HG02642 (cell line): ENCODE data around the gene BRD9.
"Not testable (repeated sequence)": the region's sequence is repeated elsewhere in the genome, so short reads cannot be mapped to it uniquely, and the experiment has no call there.

ENCODE experiments used
- ATAC-seq: cut with Tn5 transposase; IDR thresholded peaks from one replicate; pipeline ENCODE4 v1.9.1; 2021; ENCODE audit warnings: mild to moderate bottlenecking; ENCODE audit not compliant: unreplicated experiment, poor library complexity

The BRD9 gene

DNA sequence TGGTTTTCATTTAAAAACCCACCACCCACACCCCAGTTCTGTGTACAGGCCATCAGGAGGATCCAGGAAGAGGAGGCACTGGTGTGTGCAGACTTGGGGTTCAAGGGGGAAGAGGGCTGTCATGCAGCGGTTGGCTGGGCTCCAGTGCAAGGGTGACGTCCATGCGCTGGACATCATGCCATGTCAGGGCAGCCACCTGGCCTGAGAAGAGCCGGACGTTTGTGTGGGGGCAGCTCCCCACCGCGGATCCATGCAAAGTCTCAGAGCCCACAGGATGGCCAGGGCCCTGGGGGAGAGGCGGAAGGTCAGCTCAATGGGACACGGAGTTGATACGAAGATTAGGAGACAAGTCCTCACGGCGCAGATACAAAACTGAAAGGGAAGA is 11.1 kb downstream of the BRD9 start:
- ATAC-seq, result no peak

DNA sequence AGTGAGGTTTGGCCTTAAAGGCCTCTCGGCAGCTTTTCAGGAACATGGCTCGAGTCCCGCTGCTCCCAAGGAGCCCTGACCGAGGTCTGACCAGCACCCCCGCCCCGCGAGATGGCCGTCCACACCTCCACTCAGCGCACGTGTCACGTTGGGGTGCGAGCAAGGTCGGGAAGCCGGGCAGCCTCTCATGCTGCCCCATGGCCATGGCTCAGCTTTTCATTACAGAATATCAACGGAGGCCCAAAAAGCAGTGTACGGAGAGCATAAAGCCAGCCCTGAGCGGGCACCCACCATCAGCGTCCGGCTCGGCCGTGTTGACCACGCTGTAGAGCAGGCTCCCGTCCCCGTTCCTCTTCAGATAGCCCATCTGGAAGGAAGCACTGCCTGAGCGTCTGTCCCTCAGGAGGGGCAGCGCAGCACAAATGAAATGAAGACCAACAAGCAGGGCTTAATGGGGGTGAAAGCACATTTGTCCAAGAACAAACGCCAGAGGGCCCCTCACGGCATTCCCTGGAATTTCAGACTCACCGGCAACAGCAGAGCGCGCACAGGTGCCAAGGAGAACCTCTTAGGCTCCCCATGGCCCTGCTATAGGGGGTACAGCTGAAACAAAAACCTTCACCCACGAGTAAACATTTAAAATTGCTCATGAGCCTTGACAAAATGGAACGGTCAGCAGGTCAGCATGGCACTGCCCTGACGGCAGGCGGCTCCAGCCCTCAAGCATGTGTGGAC is 11.6 kb downstream of the BRD9 start:
- no peak for ATAC-seq

DNA sequence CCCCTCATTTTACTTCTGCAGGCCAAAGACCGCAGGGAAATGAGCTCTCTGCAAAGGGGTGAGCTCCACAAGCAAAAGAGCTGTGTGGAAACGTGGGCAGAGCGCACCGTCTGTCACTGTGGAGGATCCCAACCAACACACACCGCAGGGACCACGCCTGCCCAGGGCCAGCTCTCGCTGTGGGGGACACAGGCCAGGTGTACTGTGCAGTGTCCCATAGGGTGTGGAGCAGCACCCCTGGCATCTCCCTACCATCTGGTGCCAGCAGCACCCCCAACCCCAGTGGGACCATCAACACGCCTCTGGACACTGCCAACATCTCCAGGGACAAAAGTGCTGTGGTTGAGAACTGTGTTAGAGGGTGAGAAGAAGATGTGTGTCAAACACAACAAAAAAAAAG is 13.9 kb downstream of the BRD9 start:
- ATAC-seq, result not testable (repeated sequence)

DNA sequence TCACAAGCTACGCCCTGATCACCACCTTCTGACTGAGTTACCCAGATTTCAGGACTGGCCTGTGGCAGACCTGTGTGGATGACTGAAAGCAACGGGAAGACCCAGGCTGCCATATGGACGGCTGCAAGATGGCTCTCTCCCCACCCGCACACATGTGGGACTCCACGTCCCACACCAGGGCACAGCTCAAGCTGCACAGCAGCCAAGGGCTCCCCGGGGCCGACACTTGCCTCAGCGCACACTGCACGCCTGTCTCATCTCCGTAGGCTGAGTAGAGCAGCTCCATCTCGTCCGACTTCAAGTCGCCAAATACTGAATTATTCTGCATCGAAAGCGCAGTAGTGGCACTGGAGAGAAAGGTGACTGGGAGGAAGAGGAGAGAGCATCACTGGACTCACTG is 14.5 kb downstream of the BRD9 start:
- ATAC-seq, result no peak

- ATAC-seq, result no peak
These were observed 15.9 kb downstream of the BRD9 start for GRCh38 chr5:876398-877365.

DNA sequence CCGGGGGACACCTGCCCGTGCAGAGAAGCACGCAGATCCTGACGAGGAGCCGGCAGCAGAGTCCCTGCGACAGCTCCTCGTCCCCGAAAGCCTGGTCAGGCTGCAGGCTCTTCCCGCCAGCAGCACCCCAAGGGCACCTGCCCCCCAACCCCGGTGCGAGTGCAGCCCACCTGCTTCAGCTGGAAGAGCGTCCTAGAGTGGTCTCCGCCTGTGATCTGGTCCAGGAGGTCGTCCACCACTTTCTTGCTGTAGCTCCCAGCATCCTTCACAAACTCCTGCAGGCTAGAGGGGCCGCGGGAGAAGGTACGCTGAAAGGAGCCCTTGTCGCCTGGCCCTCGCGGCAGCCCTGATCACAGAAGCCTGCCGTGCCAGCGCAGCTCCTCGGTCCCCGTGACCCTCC is 16.7 kb downstream of the BRD9 start:
- no peak for ATAC-seq

DNA sequence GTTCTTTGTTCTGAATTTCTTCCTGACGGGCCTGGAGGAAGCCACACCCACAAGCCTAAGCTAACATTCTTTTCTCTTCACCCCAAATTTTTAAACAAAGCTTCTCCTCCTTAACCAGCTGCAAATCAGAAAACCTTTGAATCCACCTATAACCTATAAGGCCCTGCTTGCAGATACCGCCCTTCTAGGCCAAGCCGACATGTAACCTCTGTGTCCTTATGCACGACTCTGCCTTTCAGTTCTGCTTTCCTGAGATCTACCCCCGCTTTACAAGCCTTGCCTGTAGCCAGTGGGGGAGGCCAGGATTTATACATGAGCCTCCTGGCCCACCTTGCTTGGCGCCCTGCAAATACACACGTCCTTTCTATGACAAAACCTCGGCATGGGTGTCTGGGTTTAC is 19.3 kb downstream of the BRD9 start:
- ATAC-seq, result no peak

GRCh38 chr5:872301-872700 is 20.3 kb downstream of the BRD9 start:
- ATAC-seq, result no peak

DNA sequence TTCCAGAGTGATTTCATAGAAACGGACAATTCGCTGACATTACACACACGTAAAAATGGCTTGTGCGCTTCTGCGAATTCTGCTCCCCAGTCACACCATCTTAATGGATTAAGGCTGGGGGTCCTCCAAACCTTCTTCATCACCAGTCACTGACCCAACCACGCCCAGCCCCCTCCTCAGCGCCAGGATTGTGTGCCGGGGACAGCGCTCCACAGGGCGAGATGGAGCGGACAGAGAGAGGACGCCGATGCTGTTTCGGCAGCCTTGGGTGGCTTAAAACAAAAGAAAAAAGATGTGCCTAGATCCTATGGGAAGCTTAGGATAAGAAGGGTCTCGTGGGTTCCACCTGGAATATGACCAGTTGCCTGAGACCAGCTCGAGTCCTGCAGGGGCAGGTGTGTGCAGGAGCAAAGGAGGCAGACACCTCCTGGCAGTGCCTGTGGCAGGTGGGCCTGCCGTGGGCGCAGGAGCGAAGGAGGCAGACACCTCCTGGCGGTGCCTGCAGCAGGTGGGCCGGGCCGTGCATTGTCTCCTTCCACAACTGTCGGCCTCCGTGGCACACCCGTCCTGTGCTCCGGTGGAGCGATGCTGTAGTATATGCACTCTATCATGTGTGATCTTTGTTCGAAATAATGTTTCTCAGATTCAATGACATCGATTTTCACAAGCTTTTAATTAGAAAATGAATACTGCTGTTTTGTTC is 20.9 kb downstream of the BRD9 start:
- ATAC-seq, result no peak

DNA sequence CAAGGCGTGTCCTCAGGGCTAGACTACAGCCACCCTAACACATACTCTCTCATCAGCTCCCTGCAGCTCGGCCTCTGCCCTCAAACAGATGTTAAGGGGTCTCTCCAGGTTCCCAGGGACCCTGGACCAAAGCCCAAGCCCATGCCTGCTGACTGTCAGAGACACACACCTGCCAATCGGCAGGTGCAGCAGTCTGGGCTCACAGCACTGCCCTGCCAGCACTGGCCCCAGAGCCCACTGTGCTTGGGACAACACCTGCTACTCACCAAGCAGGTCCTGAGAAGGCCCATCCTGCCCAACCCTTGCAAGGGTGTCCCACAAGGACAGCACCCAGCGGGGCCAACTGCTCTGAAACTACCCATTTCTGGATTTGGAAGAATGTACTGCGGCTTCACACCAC is 21.6 kb downstream of the BRD9 start:
- ATAC-seq, result no peak

- no peak for ATAC-seq
These were observed 24.0 kb downstream of the BRD9 start for GRCh38 chr5:868428-869135.

DNA sequence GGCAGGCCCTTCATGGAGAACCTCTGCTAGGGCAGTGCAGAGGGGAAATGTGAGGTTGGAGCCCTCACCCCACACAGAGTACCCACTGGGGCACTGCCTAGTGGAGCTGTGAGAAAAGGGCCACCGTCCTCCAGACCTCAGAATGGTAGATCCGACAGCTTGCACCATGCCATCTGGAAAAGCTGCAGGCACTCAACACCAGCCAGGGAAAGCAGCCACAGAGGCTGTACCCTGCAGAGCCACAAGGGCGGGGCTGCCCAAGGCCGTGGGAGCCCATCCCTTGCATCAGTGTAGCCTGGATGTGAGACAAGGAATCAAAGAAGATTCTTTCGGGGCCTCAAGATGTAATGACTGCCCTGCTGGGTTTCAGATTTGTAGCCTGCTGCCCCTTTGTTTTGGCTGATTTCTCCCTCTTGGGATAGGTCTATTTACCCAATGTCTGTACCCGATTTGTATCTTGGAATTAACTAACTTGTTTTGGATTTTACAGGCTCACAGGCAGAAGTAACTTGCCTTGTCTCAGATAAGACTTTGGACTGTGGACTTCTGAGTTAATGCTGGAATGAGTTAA is 25.2 kb downstream of the BRD9 start:
- ATAC-seq, result no peak

DNA sequence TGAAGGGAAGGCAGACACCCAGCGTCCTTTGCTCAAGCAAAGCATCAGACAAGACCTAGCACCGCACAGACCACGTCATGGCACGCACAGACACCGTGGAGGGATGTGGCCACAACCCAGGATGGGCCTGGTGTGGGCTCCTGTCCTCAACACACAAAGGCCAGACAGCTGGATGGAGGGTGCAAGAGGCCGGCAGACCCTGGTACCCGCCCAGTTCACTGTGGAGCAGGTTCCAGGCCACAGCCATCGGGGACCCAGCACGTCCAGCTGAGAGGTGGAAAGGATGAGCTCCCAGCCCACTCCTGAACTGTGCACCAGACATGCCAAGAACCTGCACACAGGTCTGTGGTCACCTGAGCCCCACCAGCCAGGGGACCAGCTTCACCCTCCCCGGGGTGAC is 26.8 kb downstream of the BRD9 start:
- ATAC-seq, result no peak

- ATAC-seq, result no peak
These were observed 27.5 kb downstream of the BRD9 start for GRCh38 chr5:865168-865521.

DNA sequence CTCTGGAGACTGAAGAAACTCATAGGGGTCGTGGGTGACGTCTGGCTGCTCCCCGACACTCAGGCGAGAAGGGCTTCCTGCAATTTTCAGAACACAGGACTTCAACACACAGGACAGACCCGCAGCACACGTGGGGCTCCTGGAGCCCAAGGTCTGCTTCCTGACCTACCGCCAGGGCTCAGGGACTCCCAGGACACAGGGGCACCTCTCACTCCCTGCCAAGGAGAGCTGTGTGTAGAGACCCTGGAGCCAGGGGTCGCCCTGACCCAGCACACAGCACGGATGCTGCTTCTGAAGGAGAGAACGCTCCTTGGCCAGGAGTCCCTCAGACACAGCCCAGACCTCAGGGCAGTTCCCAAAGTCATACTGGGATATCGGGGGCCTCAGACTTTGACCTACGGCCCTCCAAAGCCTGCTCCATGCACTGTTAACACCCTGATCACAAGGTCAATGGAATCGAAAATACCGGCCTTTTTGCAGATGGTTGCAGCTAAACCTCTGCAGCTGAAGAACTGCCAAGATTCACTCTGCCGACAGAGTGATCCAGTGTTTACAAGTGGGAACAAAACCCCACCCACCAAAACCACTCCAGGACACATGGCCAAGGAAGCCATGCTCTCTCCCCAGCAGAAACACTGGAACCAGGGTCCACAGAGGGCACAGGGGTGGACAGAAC is 28.0 kb downstream of the BRD9 start:
- no peak for ATAC-seq

- no peak for ATAC-seq
These were observed 29.3 kb downstream of the BRD9 start for GRCh38 chr5:863244-863805.

- ATAC-seq, result no peak
These were observed 30.0 kb downstream of the BRD9 start for GRCh38 chr5:862367-863243.
